D721Med (cell line): ENCODE results near the gene AIG1.

Source experiments
- DNase-seq: peaks from one replicate; pipeline ENCODE4 v3.0.0; 2011; ENCODE audit warnings: low spot score; ENCODE audit not compliant: insufficient read length
- FAIRE-seq: peaks from 2 replicates; lab custom pipeline; 2011; peaks lifted over from hg19 to GRCh38; lab: Jason Lieb, UNC
- TF ChIP-seq, protein P1 (sequence below): IDR thresholded peaks from 2 replicates; pipeline ENCODE4 v1.5.1; 2012; ENCODE audit warnings: mild to moderate bottlenecking, control low read depth; ENCODE audit not compliant: insufficient read depth; ENCODE audit errors: missing control alignments

Gene AIG1

GRCh38 chr6:143210420-143210819, 149.7 kb downstream of the AIG1 start:
- DNase-seq (no peak), FAIRE-seq (no peak)
- TF ChIP-seq, protein P1, sequence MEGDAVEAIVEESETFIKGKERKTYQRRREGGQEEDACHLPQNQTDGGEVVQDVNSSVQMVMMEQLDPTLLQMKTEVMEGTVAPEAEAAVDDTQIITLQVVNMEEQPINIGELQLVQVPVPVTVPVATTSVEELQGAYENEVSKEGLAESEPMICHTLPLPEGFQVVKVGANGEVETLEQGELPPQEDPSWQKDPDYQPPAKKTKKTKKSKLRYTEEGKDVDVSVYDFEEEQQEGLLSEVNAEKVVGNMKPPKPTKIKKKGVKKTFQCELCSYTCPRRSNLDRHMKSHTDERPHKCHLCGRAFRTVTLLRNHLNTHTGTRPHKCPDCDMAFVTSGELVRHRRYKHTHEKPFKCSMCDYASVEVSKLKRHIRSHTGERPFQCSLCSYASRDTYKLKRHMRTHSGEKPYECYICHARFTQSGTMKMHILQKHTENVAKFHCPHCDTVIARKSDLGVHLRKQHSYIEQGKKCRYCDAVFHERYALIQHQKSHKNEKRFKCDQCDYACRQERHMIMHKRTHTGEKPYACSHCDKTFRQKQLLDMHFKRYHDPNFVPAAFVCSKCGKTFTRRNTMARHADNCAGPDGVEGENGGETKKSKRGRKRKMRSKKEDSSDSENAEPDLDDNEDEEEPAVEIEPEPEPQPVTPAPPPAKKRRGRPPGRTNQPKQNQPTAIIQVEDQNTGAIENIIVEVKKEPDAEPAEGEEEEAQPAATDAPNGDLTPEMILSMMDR, result no peak

DNA sequence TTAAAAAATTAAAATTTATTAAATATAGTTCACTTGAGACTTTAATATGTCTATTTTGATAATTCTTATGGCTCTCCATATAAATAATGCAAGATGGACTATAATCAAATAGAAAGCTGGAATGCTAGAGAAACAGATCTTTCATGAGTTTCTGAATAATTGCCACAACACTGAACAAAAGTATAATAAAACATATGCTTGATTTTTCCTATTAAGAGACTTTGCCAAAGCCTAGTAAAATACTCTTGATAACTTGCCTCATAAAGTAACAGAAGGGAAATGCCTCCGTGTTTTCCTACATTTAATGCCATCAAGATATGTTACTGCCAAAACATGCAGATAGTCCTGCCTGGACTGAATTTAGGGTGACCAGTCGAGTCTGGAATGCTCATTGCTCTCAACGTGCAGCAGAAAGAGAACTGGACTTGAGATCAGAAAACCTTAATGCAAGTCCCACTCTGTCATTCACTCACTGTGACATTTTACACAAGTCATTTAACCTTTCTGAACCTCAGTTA, 153.2 kb downstream of the AIG1 start:
- DNase-seq (no peak), FAIRE-seq (no peak)
- TF ChIP-seq, protein P1, result no peak

DNA sequence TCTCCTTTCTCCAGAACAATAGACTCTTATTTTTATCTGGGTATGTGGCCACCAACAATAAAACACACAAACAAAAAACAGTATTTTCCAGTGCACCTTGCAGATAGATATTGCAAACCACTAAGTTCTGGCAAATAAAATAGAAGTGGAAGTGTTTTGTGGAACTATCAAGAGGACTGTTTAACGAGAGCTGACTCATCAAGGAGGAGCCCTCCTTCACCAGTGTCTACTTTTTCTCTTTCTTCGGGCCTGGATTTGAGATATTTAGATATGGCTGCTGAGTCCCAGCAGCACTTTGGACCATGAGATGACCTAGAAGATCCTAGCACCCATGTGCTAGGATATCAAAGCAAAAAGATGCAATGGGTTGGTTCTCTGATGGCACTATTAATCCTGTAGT, 154.7 kb downstream of the AIG1 start:
- FAIRE-seq, result no peak
- TF ChIP-seq, protein P1, result no peak
- DNase-seq, result no peak

DNA sequence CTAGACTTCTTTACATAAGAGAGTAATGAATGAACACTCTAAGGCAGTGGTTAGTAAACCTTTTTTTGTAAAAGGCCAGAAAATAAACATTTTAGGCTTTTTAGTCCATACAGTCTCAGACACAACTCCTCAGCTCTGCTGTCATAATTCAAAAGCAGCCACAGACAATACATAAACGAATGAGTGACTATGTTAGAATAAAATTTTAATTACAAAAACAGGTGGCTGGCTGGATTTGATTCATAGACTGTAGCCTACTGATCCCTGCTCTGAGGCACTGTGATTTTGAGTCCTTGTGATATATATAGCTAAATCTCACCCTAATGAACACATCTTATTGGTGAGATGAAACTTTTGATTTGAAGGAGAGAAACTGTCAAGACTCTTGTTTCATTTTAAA, 155.1 kb downstream of the AIG1 start:
- TF ChIP-seq, protein P1, result no peak
- FAIRE-seq, result no peak
- no peak for DNase-seq

DNA sequence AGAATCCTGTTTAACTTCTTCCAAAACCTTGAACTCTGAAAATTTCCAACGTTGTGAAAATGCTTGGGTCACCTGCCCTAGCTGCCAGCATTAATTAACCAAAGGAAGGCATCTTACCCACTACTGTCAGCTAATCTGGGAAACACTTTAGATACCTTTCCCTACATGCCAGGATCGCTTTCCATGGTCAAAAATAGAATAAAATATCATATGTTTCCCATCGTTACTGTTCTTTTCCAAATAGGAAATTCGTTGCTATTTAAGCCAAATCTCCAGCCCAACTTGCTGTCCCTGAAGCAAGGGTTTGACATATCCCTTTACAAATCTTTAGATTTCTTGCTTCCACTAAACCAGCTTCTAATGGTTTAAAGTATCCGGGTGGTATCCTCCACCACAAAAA, 157.5 kb downstream of the AIG1 start:
- no peak for DNase-seq
- TF ChIP-seq, protein P1, result no peak
- FAIRE-seq, result no peak

GRCh38 chr6:143221698-143222097, 161.0 kb downstream of the AIG1 start:
- TF ChIP-seq, protein P1, result no peak
- no peak for FAIRE-seq
- no peak for DNase-seq

GRCh38 chr6:143222310-143222709, 161.6 kb downstream of the AIG1 start:
- TF ChIP-seq, protein P1, result no peak
- FAIRE-seq, result no peak
- no peak for DNase-seq
